SKM-1 (cell line): ENCODE measurements around the gene EVL.
"Not testable (repeated sequence)": the region's sequence is repeated elsewhere in the genome, so short reads cannot be mapped to it uniquely, and the experiment has no call there.

ENCODE experiments used
- DNase-seq: peaks from one replicate; lab custom pipeline; 2025; ENCODE audit not compliant: unreplicated experiment; lab: John Stamatoyannopoulos, UW

Gene EVL

GRCh38 chr14:100144645-100144995, 79.4 kb downstream of the EVL start:
- DNase-seq: no peak

GRCh38 chr14:100144996-100145646, 79.9 kb downstream of the EVL start:
- no peak for DNase-seq

GRCh38 chr14:100145682-100146464, 80.7 kb downstream of the EVL start:
- no peak for DNase-seq

DNA sequence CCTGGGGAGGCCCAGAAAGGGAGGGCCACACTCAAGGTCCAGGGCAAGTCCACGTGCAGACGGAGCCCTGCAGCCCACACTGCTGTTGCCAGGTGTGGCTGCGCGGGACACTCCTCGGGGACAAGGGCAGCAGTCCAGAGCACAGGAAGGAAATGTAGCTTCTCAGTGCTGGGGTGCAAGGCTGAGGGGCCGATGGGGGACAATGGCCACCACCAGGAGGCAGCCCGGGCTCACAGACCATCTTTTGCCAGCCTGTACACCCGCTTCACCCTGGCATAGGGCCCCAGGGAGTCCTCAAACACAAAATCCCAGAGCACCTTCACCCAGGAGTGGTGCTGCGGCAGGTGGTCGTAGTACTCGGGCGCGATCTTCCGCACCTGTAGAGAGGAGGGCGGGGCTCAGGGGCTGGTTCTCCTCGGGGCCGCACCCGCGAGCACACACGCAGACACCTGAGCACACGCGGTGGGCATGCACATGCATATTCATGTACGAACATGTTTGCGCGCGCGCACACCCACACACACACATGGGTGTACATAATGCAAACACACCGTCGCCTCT, 81.4 kb downstream of the EVL start:
- DNase-seq: no peak

- DNase-seq: no peak
Observed at GRCh38 chr14:100147181-100147631, 82.0 kb downstream of the EVL start.

DNA sequence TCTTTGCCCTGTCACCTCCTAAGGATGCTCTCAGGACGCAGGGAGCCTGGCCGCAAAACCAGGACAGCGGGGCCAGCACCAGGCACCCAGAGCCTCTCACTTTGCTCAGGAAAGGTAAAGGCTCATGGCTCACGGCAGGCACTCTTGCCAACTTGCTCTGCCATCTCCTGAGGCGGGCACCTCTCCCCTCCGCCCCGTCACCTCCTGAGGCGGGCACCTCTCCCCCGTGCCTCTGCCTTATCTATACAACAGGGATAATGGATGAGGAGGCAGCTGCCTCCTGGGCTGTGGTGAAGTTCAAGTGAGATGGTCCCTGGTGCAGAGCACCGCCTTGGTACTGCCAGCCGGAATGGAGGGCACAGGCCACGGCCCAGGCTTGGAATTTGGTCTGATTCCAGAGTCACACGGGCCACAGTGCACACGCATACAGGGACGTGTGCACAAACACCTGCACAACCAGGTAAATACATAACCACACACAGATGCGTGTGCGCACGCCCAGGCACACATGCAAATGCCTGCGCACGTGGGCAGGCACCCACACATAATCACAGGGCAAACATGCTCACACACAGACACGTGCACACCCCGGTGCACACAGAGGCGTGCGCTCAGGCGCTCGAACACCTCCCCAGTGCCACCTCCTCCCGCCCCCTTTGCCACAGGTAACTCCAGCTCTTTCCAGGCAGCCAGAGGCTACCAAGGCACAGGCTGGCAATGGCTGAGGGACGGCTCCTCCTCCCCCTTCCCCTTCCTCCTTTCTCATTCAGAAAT, 82.7 kb downstream of the EVL start:
- no peak for DNase-seq

GRCh38 chr14:100148837-100149731, 83.9 kb downstream of the EVL start:
- no peak for DNase-seq

DNA sequence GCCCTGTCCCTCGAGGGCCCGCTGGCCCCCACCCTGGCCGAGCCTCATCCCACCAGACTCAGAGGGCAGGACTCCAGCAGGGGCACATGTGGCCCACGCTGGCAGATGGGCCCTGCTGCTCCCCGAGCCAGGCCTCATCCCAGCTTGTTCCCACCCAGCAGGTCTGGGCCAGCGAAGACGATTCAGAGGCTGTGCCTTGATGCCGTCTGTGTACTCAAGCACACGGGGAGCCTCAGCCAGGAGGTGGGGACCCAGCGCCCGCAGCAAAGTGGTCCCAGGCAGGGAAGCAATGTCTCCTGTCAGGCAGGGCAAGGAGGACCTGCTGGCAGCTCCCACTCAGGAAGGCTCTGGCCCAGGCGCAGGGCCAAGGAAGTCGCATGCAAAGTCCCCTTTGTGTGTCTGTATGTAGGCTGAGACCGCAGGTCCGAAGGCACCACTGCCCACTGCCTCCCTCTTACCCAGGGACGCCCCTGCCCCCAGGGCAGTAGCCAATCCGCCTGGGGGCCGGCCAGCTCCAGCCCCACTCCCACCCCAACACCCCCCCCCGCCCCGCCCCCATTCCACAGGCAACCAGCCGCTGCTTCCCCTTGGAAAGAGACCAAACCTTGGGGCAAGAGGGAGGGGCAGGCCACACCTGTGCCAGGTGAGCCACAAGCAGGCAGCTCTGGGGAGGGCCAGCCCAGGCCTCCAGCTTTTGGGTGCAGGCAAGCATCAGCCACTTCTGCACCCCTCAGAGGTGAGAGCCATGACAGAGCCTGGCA, 84.8 kb downstream of the EVL start:
- no peak for DNase-seq

DNA sequence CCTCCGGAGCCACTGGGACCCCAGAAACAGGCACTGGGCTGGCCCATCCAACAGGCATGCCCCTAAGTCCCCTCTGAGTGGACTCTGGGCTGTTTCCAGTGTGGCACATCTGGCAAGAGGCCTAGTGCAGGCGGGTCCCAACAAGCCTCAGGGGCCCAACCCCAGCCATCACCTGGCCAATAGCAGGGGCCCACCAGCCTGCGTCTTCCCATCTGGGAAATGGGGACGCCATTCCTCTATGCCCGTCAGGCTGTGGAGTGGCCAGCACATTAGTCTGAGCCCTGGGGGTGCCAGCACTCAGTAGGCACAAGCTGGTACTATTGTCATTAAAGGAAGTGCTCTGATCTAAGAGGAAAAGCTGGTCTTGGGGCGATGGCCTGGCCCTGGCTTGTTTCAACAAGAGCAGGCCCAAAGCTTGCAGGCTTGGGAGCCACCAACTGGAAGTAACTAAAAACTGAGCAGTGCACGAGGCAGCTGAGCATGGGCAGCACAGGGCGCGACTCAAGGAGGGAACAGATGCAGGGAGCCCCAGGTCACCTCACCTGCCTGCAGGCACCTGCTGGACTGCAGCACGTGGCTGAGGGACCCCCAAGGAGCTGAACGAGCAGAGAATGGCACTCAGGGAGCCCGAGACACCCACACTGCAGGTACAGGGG, 85.8 kb downstream of the EVL start:
- no peak for DNase-seq

DNA sequence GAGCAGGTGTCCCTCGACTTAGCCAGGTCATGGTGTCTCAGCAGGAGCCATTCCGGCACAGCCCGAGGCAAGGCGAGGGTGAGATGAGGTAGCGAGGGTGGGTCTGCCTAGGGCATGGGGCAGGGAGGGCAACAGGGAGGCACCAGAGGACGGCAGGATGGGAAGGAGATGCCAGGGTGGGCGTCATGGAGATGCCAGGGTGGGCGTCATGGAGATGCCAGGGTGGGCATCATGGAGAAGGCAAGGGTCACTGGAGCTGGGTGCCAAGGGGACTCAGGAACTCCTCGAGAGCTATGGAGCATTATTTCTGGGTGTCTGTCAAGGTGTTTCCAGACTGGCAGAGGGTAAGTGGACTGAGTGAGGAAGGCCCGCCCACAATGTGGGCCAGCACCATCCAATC, 86.9 kb downstream of the EVL start:
- DNase-seq: no peak

DNA sequence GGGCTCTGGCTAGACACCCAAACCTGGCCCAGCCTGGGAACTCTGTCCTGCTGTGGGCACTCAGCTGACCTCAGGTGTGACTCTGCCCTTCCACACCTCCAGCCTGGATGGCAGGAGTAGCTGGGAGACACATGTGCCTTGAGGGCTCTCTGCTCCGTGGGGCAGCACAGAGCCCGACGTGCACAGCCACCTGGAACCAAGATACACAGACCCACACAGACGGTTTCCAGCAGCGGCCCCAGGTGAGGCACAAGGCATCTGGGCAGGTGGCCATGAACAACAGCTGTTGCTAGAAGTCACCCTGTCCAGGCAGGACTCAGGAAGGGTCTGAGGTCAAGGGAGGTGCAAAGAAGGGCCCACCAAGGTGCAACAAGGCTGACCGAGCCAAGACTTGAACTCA, 88.3 kb downstream of the EVL start:
- no peak for DNase-seq

DNA sequence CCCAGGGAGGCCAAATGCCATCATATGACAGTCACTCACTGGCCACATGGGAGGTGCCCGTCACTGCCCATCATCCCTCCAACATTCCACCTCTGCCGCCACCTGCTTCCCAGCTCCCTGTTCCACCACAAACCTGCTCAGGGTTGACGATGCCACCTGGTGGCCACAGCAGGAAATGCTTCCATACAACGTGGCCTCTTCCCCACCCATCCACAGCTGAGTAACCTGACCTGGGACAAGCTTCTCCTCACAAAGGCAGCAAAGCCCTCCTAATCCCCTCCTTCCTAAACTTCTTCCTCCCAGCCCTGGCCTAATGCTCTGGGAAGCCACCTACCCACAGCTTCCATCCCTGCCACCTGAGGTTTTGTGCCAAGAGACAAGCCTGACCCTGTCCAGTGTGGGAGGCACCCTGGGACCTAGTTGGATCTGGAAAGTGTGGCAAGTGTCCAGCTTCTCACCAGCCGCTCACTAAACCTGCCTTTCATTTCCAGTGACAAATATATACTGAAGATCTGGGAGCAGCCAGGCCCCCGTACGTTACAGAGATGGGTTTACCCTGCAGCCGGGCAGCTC, 89.9 kb downstream of the EVL start:
- DNase-seq: no peak

DNA sequence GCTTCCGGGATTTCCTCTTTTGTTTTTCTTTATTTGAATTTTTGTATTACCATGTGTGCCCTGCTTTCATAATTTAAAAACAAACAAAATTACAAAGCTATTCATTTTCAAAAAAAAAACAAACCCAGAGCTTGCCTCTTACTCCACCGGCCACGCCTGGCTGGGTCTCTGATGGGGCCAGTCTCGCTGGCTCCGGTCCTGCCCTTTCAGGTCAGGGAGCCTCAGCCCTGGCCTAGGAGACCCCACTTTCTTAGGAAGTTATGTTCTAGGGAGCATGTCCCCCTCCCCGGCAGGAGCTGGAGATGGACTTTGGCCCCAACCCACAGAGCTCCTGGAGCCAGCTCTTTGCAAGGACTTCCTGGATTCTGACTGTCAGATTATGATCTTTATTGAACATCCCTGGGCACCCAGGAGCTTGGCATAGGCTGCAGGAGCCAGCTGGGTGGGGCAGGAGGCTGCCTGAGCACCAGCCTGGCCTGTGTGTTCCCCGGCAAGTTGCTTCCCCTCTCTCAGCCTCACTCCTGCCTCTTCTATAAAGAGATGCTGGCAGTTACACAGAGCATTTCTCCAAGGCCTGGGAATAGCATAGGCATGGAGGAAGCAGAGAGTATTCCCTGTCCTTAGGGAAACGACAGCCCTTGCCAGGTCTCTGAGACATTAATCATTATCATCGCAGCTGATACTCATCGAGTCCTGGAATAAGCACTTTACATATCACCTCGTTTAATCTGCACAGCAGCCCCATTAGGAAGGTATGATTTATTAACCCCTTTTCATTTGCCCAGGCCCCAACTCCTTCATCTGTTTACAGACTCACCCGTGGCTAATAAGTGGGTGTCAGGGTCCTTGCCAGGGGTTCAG, 90.8 kb downstream of the EVL start:
- no peak for DNase-seq

DNA sequence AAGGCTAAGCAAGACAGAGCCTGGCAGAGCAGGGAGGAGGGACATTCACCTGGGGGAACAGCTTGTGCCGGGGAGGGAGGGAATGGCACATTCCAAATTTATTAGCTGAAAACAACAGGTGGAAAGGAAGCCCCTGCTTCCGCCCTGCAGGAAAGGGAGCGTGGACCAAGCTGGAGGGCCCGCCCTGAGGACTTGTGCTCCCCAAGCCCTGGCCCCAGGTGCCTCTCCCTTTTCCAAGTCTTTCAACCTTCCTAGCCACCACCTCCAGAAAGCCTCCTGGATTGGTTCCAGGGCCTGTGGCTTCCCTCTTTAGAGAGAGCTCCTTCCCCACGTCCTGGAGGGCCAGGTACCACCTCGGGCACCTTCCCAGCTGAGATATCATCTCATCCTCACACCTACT, 91.6 kb downstream of the EVL start:
- no peak for DNase-seq

DNA sequence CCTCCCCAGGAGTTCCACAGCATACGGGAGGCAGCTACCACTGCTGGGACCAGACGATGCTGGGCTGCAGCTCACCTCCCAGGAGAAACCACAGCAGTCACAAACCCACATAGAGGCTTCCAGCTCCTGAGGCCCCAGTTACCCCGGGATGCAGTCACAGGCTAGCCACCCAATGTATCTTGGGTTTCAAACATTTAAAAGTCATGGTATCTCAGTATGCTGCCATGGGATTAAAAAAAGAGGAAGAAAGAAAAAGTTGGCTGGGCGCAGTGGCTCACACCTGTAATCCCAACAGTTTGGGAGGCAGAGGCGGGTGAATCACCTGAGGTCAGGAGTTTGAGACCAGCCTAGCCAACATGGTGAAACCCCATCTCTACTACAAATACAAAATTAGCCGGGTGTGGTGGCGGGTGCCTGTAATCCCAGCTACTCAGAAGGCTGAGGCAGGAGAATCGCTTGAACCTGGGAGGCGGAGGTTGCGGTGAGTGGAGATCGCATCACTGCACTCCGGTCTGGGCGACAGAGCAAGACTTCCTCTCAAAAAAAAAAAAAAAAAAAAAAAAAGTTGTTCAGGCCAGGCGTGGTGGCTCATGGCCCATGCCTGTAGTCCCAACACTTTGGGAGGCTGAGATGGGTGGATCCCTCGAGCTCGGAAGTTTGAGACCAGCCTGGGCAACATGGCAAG, 92.5 kb downstream of the EVL start:
- not testable (repeated sequence) for DNase-seq

- no peak for DNase-seq
Observed at GRCh38 chr14:100158566-100159093, 93.4 kb downstream of the EVL start.
